WI38 (cell line): Measurements from ENCODE around the gene CDC25A.

Source experiments
- H3K4me3 ChIP-seq: 2 replicates; pipeline ENCODE4 v1.5.1; 2011; ENCODE audit warnings: low read depth, mild to moderate bottlenecking, control low read depth, low read length
- TF ChIP-seq, protein P1 (sequence below): IDR thresholded peaks from 2 replicates; pipeline ENCODE4 v1.5.1; 2012; ENCODE audit warnings: low read depth, mild to moderate bottlenecking, control low read depth, low read length

Gene CDC25A

DNA sequence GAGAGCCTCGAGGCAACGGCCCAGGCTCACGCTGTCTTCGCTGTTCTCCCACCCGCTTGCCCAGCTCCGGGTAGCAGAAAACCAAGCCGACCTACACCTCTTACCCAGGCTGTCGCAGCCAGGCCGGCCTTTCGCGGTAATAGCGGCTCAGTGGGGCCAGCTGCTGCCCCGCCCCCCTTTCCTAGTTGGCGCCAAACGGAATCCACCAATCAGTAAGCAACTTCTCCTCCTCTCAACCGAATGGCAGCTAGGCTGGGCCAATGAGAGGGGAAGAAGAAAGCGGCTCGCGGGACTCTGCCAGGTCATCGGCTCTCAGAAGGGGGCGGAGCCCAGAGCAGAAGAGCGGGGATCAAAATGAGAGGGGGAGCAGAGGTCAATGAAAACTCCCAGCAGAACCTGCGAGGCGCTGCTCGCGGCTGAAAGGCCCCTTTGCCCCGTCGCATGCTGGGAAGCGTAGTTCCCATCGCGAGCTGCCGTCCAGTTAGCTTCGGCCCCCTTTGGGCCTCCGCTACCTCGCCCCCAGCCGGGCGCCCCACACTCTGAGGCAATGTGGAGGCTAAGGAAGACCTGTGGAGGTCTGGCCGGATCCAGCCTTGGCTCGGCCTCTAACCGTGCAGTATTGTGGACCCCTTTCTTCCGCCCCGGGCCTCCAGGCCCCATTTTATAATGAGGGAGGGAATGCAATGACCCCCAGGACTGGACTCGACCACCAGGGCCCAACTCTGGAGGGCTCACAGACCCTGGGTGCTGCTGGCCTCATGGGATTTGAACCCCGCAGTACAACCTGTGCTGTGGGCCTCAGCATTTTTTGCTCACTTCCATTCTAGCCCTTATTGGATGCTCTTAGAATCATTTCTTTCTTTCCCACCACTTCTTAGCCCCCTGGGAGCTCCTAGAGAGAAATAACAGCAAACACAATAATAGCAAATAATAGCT is at the start of gene CDC25A:
TSS of gene CDC25A (minus strand) at position 152 of the 936 bp plus-strand sequence. CDS start 470 bp downstream, outside the sequence.
- H3K4me3 ChIP-seq, result peak within 1 kb of the TSS; percentile 83
- TF ChIP-seq, protein P1, sequence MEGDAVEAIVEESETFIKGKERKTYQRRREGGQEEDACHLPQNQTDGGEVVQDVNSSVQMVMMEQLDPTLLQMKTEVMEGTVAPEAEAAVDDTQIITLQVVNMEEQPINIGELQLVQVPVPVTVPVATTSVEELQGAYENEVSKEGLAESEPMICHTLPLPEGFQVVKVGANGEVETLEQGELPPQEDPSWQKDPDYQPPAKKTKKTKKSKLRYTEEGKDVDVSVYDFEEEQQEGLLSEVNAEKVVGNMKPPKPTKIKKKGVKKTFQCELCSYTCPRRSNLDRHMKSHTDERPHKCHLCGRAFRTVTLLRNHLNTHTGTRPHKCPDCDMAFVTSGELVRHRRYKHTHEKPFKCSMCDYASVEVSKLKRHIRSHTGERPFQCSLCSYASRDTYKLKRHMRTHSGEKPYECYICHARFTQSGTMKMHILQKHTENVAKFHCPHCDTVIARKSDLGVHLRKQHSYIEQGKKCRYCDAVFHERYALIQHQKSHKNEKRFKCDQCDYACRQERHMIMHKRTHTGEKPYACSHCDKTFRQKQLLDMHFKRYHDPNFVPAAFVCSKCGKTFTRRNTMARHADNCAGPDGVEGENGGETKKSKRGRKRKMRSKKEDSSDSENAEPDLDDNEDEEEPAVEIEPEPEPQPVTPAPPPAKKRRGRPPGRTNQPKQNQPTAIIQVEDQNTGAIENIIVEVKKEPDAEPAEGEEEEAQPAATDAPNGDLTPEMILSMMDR, result no peak

DNA sequence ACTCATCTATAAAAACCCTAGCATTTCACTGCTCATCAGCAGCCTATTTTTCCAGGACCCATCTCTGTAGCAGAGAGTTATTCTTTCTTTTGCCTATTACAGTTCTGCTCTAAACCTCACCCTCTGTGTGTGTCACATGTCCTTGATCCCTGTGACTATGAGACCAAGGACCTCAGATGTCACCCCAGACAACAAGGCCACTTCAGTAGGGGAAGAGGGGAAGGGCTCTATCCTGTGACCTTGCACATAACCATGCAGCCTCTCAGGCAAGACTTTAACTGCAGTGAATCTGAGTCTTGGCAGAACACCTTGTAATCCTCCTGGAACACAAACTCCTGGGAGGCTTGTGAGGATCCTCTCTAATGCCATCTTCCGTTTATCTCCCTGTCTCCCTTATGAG is 48.3 kb upstream of the CDC25A start:
- H3K4me3 ChIP-seq, result no peak overlapping the region
- TF ChIP-seq, protein P1, result no peak

DNA sequence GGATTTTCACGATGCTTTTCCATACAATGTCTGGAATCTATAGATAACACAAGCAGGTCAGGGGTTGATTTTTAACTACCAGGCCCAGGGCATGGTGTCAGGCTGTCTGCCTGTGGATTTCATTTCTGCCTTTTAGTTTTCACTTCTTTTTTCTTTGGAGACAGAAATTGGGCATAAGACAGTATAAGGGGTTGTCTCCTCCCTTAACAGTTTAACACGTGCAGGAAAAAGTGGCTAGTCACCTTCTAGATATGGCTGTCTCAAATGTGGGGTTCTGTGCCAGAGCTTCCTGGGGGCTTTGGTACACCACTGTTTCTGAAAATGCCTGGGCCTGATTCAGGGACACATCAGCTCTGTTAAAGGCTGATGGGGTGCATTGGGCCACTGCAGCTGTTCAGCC is 45.3 kb upstream of the CDC25A start:
- TF ChIP-seq, protein P1, result no peak
- H3K4me3 ChIP-seq, result no peak overlapping the region

DNA sequence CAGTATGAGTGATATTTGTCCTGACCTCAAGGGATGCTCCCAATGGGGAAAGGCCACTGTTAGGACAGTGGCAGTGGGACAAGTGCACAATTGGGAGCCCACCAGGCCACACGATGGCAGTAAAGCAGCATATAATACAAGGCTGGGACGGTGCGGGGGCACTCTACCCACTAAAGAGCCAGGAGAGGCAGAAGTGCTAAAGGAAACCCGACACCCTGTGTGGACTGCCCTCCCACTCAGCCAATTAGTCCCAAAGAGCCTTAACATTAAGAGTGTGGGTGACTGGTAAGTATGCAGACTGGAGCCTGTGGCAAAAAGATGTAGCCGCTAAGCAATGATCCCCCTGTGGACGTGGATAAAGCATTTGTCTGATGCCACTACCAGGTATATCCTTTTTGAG is 44.5 kb upstream of the CDC25A start:
- TF ChIP-seq, protein P1, result peak; percentile 37; the same call in 1 of the 2 replicates
- H3K4me3 ChIP-seq, result no peak overlapping the region

DNA sequence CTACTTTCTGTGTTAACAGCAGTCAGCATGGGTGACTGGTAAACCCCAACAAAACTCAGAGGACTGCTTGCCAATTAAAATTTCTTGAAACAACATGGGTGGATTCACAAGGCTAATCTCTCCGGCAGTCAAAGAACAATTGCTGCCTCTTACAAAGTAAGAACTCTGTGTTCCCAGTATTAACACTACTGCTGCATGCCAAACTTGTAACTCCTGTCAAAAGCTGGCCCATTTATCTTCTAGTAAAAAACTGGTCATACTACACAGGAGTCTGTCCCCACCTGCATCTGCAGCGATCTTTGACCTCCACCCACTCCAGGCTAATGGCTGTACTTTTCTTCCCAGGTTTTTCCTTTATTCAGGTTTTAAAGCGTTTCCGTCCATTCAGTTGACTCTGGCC is 44.0 kb upstream of the CDC25A start:
- TF ChIP-seq, protein P1, result no peak
- no peak overlapping the region for H3K4me3 ChIP-seq

DNA sequence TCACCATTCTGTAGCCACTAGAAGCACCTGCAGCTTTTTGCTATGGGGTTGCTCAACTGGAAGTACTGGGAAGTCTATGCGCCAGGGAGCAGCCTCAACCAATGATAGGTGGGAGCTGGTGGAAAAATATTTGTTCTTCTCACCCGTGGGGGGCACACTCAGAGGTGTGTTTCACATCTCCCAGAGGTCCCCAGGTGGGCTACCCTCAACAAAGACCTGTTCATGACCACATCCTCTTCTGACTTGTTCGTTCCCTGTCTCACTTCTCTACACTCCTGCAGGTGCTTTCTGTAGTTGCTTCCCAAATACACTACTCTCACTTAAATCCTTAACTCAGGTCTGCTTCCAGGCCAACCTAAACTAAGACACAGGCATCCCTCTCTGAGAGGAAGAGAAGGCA is 38.7 kb upstream of the CDC25A start:
- no peak overlapping the region for H3K4me3 ChIP-seq
- TF ChIP-seq, protein P1, result no peak

DNA sequence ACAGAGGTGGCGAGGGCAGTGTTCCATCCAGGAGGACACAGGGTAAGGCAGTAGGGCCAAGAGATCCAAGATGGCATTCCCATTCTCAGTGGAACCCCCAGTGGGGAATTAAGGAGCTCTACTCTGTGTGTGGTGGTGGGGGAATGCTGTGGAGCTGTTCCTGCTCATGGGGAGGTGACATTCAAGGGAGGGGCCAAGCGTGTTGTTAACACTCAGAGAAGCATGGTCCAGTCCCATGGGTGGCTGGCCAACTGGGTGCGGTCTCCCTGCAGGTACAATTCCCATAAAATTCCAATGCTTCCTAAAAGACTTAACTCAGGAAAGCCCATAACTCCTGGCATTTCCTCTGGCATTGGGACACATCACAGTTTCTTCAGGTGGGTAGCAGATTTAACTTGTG is 37.4 kb upstream of the CDC25A start:
- TF ChIP-seq, protein P1, result no peak
- no peak overlapping the region for H3K4me3 ChIP-seq
